K562 (cell line): Measurements from ENCODE around the gene ANKMY1. TPM values are rescaled to one million over a fixed set of nuclear protein-coding genes. Genes with fewer than 3 reads are reported as not detected.

Experiments
- ARID2 ChIP-seq: fragments of 450-650 bp; IDR thresholded peaks from 2 replicates; pipeline ENCODE4 v1.6.1; 2017; ENCODE audit warnings: antibody characterized with exemption, mild to moderate bottlenecking
- CBX8 ChIP-seq: fragments of 200-600 bp; sonication (generic); IDR thresholded peaks from 2 replicates; pipeline ENCODE4 v1.6.1; 2012; ENCODE audit warnings: borderline replicate concordance, mixed run types, low read depth, mild to moderate bottlenecking, moderate library complexity, mixed read lengths, low read length, control low read depth, inconsistent platforms; ENCODE audit not compliant: poor library complexity, severe bottlenecking; ENCODE audit errors: extremely low read depth
- EHMT2 ChIP-seq: fragments of 450-650 bp; IDR thresholded peaks from 2 replicates; pipeline ENCODE4 v1.6.1; 2018; ENCODE audit warnings: antibody characterized with exemption
- RHOXF2B ChIP-seq: fragments of 250-450 bp; sonication (Bioruptor Pico); conservative IDR thresholded peaks from 2 replicates; pipeline ENCODE4 v1.5.1; 2021
- SRF ChIP-seq, 2 experiments: fragments of 250-450, 450-650 bp in 1 of 2; sonication (Bioruptor Pico) in 1 of 2; sonication (generic) in 1 of 2; formaldehyde crosslinking; IDR thresholded peaks; 2 replicates each; pipeline versions ENCODE4 v1.5.0 to v1.5.1; 2020 to 2022; ENCODE audit warnings: mild to moderate bottlenecking in 1 of 2, missing genetic modification reagents in 1 of 2
- ZNF12 ChIP-seq: sonication (generic); formaldehyde crosslinking; IDR thresholded peaks from 2 replicates; pipeline ENCODE4 v1.4.0; 2020; ENCODE audit warnings: mild to moderate bottlenecking, missing genetic modification reagents
- ZNF175 ChIP-seq: fragments of 200-800 bp; sonication (Bioruptor generic); IDR thresholded peaks from 2 replicates; pipeline ENCODE4 v1.6.1; 2016; ENCODE audit warnings: low read depth, mild to moderate bottlenecking, missing genetic modification characterization, missing compliant biosample characterization
- polyA plus RNA-seq, 8 experiments: library from polyadenylated mRNA; depleted of rRNA in 4 of 8; stranded (reverse) in 5 of 8; unstranded in 3 of 8; fragments of >200 nt; fragmentation: Nextera tagmentation in 2 of 8; fragmentation: Illumina TruSeq in 1 of 8; extraction: Ambion mirVana in 2 of 8; extraction: Trizol in 1 of 8; gene quantifications; 2 replicates each; pipeline versions ENCODE4 v1.2.1 to v1.2.3, GENCODE V29; 2011 to 2014; ENCODE audit warnings: inconsistent platforms in 1 of 8, missing spikeins in 1 of 8
- total RNA-seq, 7 experiments: library from RNA; depleted of rRNA in 6 of 7; stranded (reverse); fragments of >200 nt in 6 of 7; fragmentation: Illumina TruSeq in 2 of 7; extraction: Trizol in 2 of 7; gene quantifications; 2 replicates each; pipeline versions ENCODE4 v1.2.1 to v1.2.3, GENCODE V29; 2011 to 2021; ENCODE audit warnings: low replicate concordance in 1 of 7
- TF ChIP-seq, protein P1 (sequence below): fragments of 450-650 bp; formaldehyde crosslinking; IDR thresholded peaks from 2 replicates; pipeline ENCODE4 v1.4.0; 2020; ENCODE audit warnings: mild to moderate bottlenecking
- TF ChIP-seq, protein P2 (sequence below): fragments of 250-450 bp; sonication (Bioruptor Pico); IDR thresholded peaks from 2 replicates; pipeline ENCODE4 v1.8.0; 2021; ENCODE audit warnings: moderate library complexity, mild to moderate bottlenecking, inconsistent platforms
- TF ChIP-seq, protein P3 (sequence below), 2 experiments: fragments of 250-450 bp in 1 of 2; fragments of 450-650 bp in 1 of 2; sonication (Bioruptor Pico) in 1 of 2; IDR thresholded peaks; 2 replicates each; pipeline versions ENCODE4 v1.6.1 to v1.8.0; 2016 to 2021; ENCODE audit warnings: mild to moderate bottlenecking in 2 of 2, moderate library complexity in 2 of 2, missing compliant biosample characterization in 1 of 2, missing genetic modification characterization in 1 of 2

Gene ANKMY1
- total and polyA plus RNA-seq, 9 of the 15 experiments (the other 6 are each of a cell fraction or from before 2014, with no cell fraction given): 0.75 to 15.1 (median 11.7) TPM

DNA sequence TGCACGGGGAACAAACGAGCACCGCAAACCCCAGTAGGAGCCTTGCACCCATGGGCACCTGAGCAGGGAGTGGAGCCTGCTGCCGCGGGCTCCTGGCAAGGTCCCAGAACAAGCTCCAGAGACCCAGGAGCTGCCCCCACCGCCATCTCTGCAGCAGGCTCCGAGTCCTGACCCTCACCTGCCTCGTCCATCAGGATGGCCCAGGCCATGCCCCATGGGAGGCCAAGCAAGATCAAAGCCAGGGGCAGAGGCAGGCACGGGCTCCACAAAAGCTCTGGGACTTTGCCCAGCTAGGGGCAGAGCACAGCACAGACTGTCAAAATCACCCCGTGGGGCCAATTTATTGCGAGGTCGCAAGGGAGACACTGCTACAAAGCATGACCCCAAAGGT lies 78.7 kb downstream of the ANKMY1 start (continued):
- TF ChIP-seq, protein P1, sequence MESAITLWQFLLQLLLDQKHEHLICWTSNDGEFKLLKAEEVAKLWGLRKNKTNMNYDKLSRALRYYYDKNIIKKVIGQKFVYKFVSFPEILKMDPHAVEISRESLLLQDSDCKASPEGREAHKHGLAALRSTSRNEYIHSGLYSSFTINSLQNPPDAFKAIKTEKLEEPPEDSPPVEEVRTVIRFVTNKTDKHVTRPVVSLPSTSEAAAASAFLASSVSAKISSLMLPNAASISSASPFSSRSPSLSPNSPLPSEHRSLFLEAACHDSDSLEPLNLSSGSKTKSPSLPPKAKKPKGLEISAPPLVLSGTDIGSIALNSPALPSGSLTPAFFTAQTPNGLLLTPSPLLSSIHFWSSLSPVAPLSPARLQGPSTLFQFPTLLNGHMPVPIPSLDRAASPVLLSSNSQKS (CRISPR knock-in tag): no peak
- TF ChIP-seq EHMT2 (no peak), SRF (CRISPR knock-in tag; IDR thresholded peaks at IDR 0.05) (no peak), ZNF12 (CRISPR knock-in tag) (no peak), ZNF175 (CRISPR knock-in tag) (no peak), CBX8 (no peak), RHOXF2B (CRISPR knock-in tag) (no peak), ARID2 (no peak)
- TF ChIP-seq, protein P2, sequence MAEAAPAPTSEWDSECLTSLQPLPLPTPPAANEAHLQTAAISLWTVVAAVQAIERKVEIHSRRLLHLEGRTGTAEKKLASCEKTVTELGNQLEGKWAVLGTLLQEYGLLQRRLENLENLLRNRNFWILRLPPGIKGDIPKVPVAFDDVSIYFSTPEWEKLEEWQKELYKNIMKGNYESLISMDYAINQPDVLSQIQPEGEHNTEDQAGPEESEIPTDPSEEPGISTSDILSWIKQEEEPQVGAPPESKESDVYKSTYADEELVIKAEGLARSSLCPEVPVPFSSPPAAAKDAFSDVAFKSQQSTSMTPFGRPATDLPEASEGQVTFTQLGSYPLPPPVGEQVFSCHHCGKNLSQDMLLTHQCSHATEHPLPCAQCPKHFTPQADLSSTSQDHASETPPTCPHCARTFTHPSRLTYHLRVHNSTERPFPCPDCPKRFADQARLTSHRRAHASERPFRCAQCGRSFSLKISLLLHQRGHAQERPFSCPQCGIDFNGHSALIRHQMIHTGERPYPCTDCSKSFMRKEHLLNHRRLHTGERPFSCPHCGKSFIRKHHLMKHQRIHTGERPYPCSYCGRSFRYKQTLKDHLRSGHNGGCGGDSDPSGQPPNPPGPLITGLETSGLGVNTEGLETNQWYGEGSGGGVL (CRISPR knock-in tag): no peak
- TF ChIP-seq, protein P3, sequence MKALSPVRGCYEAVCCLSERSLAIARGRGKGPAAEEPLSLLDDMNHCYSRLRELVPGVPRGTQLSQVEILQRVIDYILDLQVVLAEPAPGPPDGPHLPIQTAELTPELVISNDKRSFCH (CRISPR knock-in tag; IDR thresholded peaks at IDR 0.05): no peak
- TF ChIP-seq, protein P3 (tag; IDR thresholded peaks at IDR 0.05): no peak
